Vagina (tissue), 2 donors: ENCODE data around the gene RNF11.

ENCODE experiments used
- CTCF ChIP-seq, 3 experiments: fragments of 450-650 bp in 2 of 3; fragments of 200-600 bp in 1 of 3; sonication (generic) in 1 of 3; IDR thresholded peaks; one replicate each; pipeline ENCODE4 v1.5.1; 2017 to 2019; ENCODE audit warnings: antibody characterized with exemption in 3 of 3, mild to moderate bottlenecking in 2 of 3, moderate library complexity in 2 of 3
- POLR2A ChIP-seq, 2 donors: fragments of 450-650 bp; IDR thresholded peaks; one replicate each; pipeline ENCODE4 v1.6.1; 2017; ENCODE audit warnings: antibody characterized with exemption in 2 of 2, mild to moderate bottlenecking in 2 of 2, moderate library complexity in 2 of 2
- POLR2AphosphoS5 ChIP-seq, 2 donors: sonication (generic); formaldehyde crosslinking; IDR thresholded peaks; one replicate each; pipeline ENCODE4 v1.9.0; 2017; ENCODE audit warnings: antibody characterized with exemption in 2 of 2, mild to moderate bottlenecking in 2 of 2, low read depth in 1 of 2; ENCODE audit not compliant: insufficient read depth in 1 of 2

GRCh38 chr1:51301844-51302162, 65.7 kb downstream of the RNF11 start:
- TF ChIP-seq POLR2A (IDR thresholded peaks at IDR 0.05), result no peak
- no peak for TF ChIP-seq CTCF (IDR thresholded peaks at IDR 0.05)
- no peak for TF ChIP-seq POLR2AphosphoS5 (IDR thresholded peaks at IDR 0.05; ENCODE audit: insufficient read depth in 1 of 2, low read depth in 1 of 2)
